ENCODE data around the gene FBXW7. TPM values are rescaled to one million over a fixed set of nuclear protein-coding genes. Genes with fewer than 3 reads are reported as not detected.
"Not testable (repeated sequence)": the region's sequence is repeated elsewhere in the genome, so short reads cannot be mapped to it uniquely, and the experiment has no call there.

The FBXW7 gene
- total RNA-seq, 2 donors from 2014 or later: 37.7 to 55.0 TPM

GRCh38 chr4:152556283-152556682 lies 20.4 kb upstream of the FBXW7 start:
- intact Hi-C loops (cut with DNase I): no loop called here
- no peak for DNase-seq (ENCODE audit: low spot score)

GRCh38 chr4:152554742-152555141 lies 18.9 kb upstream of the FBXW7 start:
- intact Hi-C loops (cut with DNase I): no loop called here
- no peak for DNase-seq (ENCODE audit: low spot score)

GRCh38 chr4:152550687-152551086 lies 14.8 kb upstream of the FBXW7 start:
- DNase-seq (ENCODE audit: low spot score); intact Hi-C loops (cut with DNase I): not testable (repeated sequence)

GRCh38 chr4:152545088-152545487 lies 9.2 kb upstream of the FBXW7 start:
- no peak for DNase-seq (ENCODE audit: low spot score)
- intact Hi-C loops (cut with DNase I): no loop called here

DNA sequence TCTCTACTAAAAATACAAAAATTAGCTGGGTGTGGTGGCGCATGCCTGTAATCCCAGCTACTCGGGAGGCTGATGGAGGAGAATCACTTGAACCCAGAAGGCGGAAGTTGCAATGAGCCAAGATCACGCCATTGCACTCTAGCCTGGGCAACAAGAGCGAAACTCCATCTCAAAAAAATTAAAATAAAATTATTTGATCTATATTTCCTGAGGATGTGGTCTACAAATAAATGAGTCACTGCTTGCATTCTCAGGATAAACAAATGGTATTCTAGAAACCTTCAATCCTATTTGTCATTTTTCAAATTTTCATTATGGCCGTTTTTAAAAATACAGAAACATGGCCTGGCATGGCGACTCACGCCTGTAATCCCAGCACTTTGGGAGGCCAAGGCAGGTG lies 8.6 kb upstream of the FBXW7 start:
- DNase-seq (ENCODE audit: low spot score); intact Hi-C loops (cut with DNase I): not testable (repeated sequence)

DNA sequence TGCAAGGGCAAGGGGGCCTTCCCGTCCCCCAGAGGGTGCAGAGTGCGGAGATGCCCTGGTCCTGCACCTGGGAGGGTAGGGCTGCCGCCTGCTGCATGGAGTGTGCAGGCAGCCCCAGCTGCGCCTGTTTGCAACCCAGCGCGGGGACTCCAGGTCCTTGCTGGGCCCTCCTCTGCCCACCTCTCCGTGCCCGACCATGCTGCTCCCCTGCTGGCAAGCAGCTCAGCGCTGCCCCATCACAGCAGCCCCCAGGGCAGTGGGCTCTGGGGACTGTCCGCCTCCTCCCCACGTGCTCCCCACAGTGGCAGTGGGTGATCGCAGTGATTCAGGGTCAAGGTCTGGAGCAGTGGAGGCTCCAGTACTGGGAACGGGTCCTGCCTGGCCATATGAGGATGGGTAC lies 5.0 kb upstream of the FBXW7 start:
- intact Hi-C loops (cut with DNase I): no loop called here
- no peak for DNase-seq (ENCODE audit: low spot score)

GRCh38 chr4:152540293-152540674 lies 4.4 kb upstream of the FBXW7 start:
- intact Hi-C loops (cut with DNase I): no loop called here
- no peak for DNase-seq (ENCODE audit: low spot score)

- DNase-seq (ENCODE audit: low spot score): no peak
- intact Hi-C loops (cut with DNase I): no loop called here
These were observed 3.8 kb upstream of the FBXW7 start for GRCh38 chr4:152539556-152540292.

- intact Hi-C loops (cut with DNase I): no loop called here
- no peak for DNase-seq (ENCODE audit: low spot score)
These were observed 2.0 kb upstream of the FBXW7 start for GRCh38 chr4:152537881-152538280.

GRCh38 chr4:152536545-152537182 lies 772 bp upstream of the FBXW7 start:
- intact Hi-C loops (cut with DNase I): no loop called here
- DNase-seq (ENCODE audit: low spot score): no peak

- no peak for DNase-seq (ENCODE audit: low spot score)
- intact Hi-C loops (cut with DNase I): no loop called here
These were observed 461 bp downstream of the FBXW7 start for GRCh38 chr4:152535360-152535902.

- intact Hi-C loops (cut with DNase I): no loop called here
- DNase-seq (ENCODE audit: low spot score): peak; percentile 90
These were observed 1.1 kb downstream of the FBXW7 start for GRCh38 chr4:152534541-152535359.

- no peak for DNase-seq (ENCODE audit: low spot score)
- intact Hi-C loops (cut with DNase I): no loop called here
These were observed 4.4 kb downstream of the FBXW7 start for GRCh38 chr4:152531479-152531878.

- intact Hi-C loops (cut with DNase I): no loop called here
- DNase-seq (ENCODE audit: low spot score): no peak
These were observed 5.3 kb downstream of the FBXW7 start for GRCh38 chr4:152530600-152530999.

DNA sequence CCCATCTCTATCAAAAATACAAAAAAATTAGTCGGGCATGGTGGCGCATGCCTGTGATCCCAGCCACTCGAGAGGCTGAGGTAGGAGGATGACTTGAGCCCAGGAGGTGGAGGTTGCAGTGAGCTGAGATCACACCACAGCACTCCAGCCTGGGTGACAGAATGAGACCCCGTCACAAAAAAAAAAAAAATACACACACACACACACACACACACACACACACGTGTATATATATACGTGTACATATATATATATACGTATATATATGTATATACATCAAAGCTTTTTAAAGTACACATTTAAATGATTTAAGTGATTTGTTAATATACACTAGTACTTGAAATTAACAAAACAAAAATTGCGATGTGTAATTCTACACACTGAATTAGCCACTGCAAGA lies 6.0 kb downstream of the FBXW7 start:
- intact Hi-C loops (cut with DNase I): no loop called here
- DNase-seq (ENCODE audit: low spot score): no peak

DNA sequence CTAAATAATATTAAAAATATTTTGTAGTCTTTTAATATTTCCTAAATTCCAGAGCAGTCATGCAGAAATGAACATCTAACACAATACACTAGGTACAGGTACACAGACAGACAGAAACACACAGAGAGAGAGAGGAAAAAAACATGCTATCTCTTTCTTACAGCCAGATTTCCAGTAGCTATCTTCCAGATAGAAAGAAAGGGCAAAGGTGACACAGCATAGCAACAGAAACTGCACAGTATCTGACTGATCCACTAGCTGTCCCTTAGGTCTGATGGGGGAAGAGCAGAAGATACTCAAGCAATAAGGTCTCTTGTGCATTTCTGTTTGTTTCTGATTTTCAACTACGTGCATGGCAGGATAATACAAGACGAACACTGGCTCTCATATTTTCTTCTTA lies 7.8 kb downstream of the FBXW7 start:
- no peak for DNase-seq (ENCODE audit: low spot score)
- intact Hi-C loops (cut with DNase I): no loop called here

GRCh38 chr4:152525878-152526277 lies 10.0 kb downstream of the FBXW7 start:
- intact Hi-C loops (cut with DNase I): no loop called here

DNA sequence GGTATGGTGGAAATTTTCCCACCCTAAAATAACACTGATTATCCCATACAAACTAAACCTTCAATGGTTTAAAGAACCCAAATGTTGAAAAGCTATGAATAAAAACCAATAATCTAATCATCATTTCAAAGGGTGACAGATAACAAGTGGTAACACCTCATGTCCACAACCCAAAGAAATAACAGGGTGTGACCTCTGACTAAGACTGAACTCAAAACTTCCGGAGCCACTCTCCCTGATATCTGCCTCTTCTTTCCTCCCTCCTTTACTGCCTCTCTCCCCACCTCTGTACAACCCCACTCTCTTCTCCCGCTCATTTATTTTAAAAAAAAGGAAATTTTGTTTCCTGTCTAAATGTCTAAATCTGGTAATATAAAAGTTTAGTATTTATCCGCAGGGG lies 11.5 kb downstream of the FBXW7 start:
- DNase-seq (ENCODE audit: low spot score): no peak
- intact Hi-C loops (cut with DNase I): no loop called here

More at GRCh38 chr4:152525878-152526277, 10.0 kb downstream of the FBXW7 start:
- no peak for DNase-seq (ENCODE audit: low spot score)

DNA sequence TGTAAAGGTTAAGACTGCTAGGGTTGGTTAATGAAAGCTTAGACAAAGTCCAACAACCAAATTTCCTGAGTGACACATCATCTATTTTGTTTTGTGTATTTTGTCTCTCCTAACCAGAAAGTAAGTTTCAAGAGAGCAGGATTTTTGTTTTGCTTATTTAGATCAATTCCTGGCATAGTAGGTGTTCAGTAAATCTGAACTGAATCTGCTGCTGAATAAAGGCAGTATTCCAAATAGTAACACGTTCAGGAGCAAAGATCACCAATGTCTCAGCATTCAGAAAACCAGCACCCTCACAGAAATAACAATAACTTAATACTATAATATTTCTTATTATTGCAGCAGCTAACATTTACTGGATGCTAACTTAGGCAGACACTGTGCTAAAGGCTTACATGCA lies 12.2 kb downstream of the FBXW7 start:
- no peak for DNase-seq (ENCODE audit: low spot score)
- intact Hi-C loops (cut with DNase I): no loop called here

- intact Hi-C loops (cut with DNase I): no loop called here
- DNase-seq (ENCODE audit: low spot score): no peak
These were observed 13.1 kb downstream of the FBXW7 start for GRCh38 chr4:152522754-152523153.

Data from posterior vena cava (tissue), 2 donors.